AG10803 (cell line): ENCODE data around the gene HOXD10.

ENCODE experiments used
- DNase-seq: peaks from one replicate; pipeline ENCODE4 v3.0.0; 2010; ENCODE audit warnings: low read depth
- H3K4me3 ChIP-seq: 2 replicates; pipeline ENCODE4 v1.5.1; 2011; ENCODE audit warnings: mild to moderate bottlenecking, low read length, control low read depth
- TF ChIP-seq, protein P1 (sequence below): conservative IDR thresholded peaks from 2 replicates; pipeline ENCODE4 v1.5.1; 2011; ENCODE audit warnings: mild to moderate bottlenecking, low read length, control low read depth, inconsistent platforms

Gene HOXD10

DNA sequence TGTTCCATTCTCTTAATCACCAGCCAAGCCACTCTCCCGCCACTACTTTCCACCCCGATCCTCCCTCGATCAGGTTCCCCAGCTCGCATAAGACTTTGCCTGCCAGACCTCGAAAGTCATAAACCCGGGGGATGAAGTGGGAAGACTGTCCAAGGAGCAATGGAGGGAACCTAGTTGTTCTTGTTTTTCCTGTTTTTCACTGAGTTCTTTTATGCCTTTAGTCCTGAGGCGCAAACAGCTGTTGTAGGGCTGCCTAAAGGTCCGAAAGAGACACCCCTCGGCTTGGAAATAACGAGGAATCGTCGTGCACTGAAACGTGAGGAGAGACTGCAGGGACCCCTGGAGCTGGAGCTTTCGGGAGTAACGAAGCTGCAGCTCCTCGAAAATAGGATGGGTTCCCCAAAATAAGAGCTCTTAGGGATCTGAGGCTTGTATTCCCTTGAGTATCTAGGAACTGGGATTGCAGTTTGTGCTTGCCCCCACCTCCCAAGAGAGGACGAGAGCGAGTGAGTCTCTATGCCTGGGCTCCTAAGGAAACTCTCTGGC is 18.7 kb upstream of the HOXD10 start:
- TF ChIP-seq, protein P1, sequence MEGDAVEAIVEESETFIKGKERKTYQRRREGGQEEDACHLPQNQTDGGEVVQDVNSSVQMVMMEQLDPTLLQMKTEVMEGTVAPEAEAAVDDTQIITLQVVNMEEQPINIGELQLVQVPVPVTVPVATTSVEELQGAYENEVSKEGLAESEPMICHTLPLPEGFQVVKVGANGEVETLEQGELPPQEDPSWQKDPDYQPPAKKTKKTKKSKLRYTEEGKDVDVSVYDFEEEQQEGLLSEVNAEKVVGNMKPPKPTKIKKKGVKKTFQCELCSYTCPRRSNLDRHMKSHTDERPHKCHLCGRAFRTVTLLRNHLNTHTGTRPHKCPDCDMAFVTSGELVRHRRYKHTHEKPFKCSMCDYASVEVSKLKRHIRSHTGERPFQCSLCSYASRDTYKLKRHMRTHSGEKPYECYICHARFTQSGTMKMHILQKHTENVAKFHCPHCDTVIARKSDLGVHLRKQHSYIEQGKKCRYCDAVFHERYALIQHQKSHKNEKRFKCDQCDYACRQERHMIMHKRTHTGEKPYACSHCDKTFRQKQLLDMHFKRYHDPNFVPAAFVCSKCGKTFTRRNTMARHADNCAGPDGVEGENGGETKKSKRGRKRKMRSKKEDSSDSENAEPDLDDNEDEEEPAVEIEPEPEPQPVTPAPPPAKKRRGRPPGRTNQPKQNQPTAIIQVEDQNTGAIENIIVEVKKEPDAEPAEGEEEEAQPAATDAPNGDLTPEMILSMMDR = no peak
- H3K4me3 ChIP-seq = no peak overlapping the region; the same call in 1 of the 2 replicates
- DNase-seq = no peak

DNA sequence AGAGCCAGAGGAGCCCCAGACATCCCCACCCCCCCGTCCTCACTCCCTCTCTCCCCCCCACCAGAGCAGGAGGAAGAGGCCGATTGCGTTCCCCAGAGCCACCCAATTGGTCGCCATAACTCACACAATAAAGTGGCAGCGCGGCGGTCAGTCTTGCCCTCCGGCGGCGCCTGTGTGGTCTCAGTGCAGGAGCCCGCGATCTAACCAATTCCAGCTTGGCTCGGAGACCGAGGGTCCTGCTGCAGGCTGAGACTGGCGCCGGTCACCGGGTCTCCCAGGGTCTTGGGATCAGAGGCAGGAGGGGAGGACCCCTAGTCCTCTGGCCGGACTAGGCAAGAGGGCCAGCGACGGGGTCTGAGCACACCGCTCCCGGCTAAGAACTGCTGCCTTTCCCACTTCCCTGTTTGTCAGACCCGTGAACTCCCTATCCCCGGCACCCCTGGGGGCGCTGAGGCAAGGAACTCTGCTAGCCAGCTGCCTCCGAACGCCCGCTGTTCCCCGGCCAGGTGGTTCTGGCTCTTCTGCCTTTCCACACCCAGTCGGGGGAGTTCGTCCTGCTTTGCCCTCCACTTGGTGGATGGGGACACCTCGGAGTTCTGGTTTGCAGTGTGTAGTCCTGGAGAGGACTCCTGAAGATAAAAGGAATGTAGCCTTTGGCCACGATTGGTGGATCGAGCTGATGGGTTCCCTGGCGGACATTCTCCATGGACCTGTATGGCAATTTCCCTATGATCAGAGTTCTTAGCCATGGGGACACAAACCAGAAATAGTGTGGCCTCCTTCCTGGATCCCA is 18.0 kb upstream of the HOXD10 start:
- TF ChIP-seq, protein P1 = no peak
- DNase-seq = no peak
- H3K4me3 ChIP-seq = no peak overlapping the region

DNA sequence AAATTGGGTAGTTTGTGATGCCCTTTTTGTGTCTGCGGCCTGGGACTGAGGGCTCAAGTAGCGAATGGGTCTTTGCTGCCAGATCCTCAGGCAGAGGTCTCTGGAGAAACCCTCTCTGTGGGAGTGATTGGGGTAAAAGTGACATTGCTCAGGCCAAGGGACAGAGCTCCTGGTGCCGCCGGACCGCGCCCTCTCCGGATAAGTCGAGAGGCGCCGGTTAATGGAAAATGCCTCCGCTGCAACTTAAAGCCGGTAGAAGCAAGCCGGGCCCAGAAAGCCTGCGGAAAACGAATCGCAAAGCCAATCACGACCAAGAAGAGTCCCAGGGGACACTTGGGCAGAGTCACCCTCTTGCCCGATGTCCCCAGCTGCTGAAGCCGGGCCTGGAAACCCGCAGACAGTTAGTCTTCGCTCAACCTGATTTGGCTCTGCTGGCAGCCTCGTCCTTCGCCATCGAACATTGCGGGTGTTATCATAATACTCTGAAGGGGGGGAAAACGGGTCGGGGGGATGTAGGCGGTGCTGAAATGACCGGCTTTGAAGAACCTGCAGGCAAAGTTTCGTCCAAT is 17.3 kb upstream of the HOXD10 start:
- TF ChIP-seq, protein P1 = no peak
- H3K4me3 ChIP-seq = no peak overlapping the region
- no peak for DNase-seq

DNA sequence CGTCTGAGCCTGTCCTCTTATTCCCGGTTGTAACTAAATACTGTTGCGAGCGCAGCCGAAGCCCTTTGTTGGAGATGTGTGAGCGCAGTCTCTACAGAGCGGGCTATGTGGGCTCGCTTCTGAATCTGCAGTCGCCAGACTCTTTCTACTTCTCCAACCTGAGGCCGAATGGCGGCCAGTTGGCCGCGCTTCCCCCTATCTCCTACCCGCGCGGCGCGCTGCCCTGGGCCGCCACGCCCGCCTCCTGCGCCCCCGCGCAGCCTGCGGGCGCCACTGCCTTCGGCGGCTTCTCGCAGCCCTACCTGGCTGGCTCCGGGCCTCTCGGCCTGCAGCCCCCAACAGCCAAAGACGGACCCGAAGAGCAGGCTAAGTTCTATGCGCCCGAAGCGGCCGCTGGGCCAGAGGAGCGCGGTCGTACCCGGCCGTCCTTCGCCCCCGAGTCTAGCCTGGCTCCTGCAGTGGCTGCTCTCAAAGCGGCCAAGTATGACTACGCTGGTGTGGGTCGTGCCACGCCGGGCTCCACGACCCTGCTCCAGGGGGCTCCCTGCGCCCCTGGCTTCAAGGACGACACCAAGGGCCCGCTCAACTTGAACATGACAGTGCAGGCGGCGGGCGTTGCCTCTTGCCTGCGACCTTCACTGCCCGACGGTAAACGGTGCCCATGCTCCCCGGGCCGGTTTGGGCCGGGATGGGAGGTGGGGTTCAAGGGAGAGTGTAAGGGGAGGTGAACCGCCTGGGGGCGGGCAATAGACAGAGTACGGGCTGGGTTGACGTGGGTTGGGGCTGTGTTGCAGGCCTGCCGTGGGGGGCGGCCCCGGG is 16.6 kb upstream of the HOXD10 start, which contains the start of gene HOXD12:
TSS of gene HOXD12 (plus strand) at position 68 of the 819 bp plus-strand sequence. CDS start at position 75, 7 bp downstream.
- H3K4me3 ChIP-seq = no peak within 1 kb of the TSS
- no peak for DNase-seq
- TF ChIP-seq, protein P1 = no peak

DNA sequence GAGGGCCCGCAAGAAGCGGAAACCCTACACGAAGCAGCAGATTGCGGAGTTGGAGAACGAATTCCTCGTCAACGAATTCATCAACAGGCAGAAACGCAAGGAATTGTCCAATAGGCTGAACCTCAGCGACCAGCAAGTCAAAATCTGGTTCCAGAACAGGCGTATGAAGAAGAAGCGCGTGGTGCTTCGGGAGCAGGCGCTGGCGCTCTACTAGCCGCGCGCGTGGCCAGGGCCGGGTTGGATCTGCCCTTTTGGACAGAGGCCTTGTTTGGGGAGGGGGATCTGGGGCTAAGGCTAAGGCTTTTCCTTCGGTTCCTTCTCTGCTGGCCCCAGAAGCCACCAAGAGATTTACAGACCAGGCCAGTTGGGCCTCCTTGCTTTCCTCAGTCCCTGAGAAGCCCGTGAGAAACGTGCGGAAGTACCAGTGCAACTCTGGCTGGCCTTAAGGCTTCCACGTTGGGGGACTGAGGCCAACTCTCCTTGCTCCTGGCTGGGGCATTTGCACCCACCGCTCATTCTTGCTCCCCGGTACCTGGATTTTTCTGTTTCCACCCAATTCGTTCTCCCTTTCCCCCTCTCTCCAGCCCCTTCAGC is 15.9 kb upstream of the HOXD10 start:
- DNase-seq = no peak
- TF ChIP-seq, protein P1 = no peak
- H3K4me3 ChIP-seq = no peak overlapping the region

DNA sequence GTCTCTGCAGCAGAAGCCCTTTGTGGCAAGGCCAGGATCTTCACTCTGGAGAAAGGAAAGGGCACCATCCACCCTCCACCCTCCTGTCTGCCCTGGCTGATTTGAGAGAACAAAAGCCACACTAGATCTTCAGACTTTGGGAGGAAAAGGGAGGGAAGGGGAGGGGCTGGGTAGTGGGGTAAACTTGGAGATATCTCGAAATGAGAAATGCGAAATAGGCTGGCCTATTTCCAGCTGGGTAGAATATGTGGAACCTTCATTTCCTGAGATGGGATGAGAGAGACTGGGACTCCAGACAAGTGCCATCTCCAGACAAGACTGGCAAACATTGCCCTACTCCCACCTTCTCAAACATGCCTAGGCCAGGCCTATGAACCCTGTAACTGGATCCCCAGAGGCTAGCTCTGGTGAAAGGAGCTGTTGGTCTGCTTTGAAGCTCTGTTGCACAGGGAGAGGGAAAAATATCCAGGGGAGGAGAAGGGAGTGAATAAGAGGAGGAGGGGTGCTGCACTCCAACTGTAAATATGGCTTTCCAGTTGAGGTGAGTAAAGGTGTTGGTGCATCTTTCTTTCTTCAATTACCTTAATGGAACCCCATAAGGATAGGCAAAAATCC is 15.3 kb upstream of the HOXD10 start:
- no peak for DNase-seq
- H3K4me3 ChIP-seq = no peak overlapping the region
- TF ChIP-seq, protein P1 = no peak
